IPS-NIHi11 (cell line): ENCODE results near the gene PSMC1.

Experiments
- DNase-seq: peaks from one replicate; pipeline ENCODE4 v3.0.0; 2012; ENCODE audit warnings: mixed read lengths, low spot score

The PSMC1 gene

DNA sequence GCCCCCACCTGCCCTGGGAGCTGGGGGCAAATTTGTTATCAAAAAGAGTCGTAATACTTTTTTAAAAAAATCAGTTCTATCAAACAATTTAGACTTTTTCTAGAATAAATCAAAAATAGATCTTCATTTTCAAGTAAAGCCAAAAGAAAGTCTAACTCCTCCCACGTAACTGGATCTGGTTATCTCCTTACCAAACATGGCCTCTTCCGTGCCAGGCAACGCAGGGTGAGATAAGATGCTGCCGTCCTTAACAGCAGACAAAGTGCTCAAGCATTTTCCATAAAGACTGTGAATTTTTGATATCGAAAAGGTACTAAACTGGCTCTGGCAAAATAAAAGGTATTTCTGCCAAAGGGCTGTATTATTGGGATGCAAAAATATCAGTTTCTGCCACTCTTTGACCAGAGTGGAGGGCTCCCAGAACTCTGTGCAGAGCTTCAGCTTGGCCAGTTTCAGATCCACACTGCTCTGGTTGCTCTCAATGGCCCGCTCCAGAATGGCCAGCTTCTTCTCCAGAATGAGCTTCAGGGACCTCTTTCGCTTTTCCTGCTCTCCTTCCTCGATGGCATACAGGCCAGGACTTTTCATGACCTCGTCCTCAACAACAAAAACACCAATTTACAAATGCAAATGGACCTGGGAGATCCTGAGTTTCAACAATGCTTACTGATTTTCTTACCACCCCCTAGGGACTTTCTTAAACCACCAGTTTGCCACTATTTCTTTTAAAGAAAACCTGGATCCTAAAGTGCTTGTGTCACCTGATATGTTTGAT is 46.4 kb downstream of the PSMC1 start:
- no peak for DNase-seq

GRCh38 chr14:90303473-90303872 is 47.1 kb downstream of the PSMC1 start:
- DNase-seq = no peak

- no peak for DNase-seq
These were observed 48.1 kb downstream of the PSMC1 start for GRCh38 chr14:90304502-90304901.

- no peak for DNase-seq
These were observed 48.8 kb downstream of the PSMC1 start for GRCh38 chr14:90305176-90305601.

DNA sequence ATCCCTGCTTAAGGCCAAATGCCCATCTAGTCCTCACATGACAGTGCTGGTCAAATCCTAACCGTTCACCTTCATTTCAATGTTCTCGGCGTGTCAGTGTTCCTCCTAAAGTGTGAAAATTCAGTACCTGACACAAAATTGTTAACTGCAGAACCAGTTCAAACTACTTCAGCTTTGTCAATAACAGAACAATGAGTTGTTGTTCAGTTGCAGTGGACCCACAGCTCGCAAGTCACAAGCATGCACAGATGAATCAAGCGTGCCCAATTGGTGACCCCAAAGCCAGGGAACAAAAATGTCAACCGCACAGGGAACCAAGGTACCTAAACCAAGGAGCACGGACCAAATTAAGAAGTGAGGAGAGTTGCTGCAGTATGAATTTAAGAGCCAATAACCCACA is 52.2 kb downstream of the PSMC1 start:
- no peak for DNase-seq

DNA sequence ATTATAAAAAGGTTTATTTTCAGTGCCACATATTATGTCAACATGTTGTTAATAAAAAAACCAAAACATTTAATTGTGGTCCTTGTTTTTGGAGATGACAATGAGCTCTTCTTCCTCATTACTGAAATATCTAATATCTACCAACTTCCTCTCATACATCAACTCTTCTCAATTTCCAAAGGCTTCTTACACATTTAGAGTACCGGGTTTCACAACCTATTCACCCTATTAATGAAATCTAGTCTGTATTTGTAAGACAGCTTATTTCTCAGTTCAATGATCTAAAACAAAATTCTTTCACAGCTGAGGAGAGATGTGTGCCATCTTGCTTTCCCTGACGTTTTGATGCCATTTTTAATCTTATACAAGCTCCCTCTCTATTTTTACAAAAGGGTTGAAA is 60.9 kb downstream of the PSMC1 start:
- no peak for DNase-seq

GRCh38 chr14:90318016-90318415 is 61.7 kb downstream of the PSMC1 start:
- no peak for DNase-seq

GRCh38 chr14:90319173-90319572 is 62.8 kb downstream of the PSMC1 start:
- no peak for DNase-seq

- no peak for DNase-seq
These were observed 63.5 kb downstream of the PSMC1 start for GRCh38 chr14:90319634-90320541.

- DNase-seq = no peak
These were observed 65.5 kb downstream of the PSMC1 start for GRCh38 chr14:90321891-90322290.
